ENCODE data around the gene ANKS1A.

- no peak for TF ChIP-seq POLR2AphosphoS5 (IDR thresholded peaks at IDR 0.05)
- no peak for TF ChIP-seq CTCF (IDR thresholded peaks at IDR 0.05)
- TF ChIP-seq POLR2A (IDR thresholded peaks at IDR 0.05): no peak
These were observed 22.8 kb downstream of the ANKS1A start for GRCh38 chr6:34911822-34912221.
